ENCODE results near the gene RCN2. TPM values are rescaled to one million over a fixed set of nuclear protein-coding genes. Genes with fewer than 3 reads are reported as not detected.

Gene RCN2
- total RNA-seq, 3 donors from 2014 or later = 25.0 to 33.2 (median 31.9) TPM

DNA sequence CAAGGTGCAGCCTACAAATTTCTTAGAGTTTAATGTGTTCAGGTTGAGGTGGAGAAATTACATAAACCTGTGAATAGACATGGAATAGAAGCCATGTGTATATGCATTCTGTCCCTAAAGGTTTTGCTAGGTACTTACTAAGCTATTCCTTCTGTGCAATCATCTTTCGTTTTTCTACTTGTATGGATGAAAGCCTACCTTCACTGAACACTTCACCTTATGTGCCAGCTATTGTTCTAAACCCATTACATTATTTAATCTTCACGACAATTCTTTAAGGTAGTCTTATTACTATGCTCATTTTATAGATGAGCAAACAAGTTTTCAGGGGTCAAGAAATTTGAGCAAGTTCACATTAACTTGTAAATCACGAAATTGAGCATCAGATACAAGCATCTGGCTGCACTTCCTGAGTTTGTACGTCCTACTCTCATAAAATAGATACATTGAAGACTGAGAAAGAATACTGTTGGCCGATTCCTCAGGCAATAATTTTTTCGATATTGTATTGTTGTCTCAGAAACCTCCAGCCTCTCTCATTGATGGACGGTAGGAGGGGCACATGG lies 635 bp upstream of the RCN2 start:
- Histone ChIP-seq H3K36me3 (ENCODE audit: low read depth) (no peaks in the 10 kb centered on the region), H3K4me3 (peak overlapping the region; percentile 73), H3K9me3 (no peaks in the 10 kb centered on the region), H3K4me1 (ENCODE audit: low read depth) (peaks cover 11% of the 10 kb centered on the region)
- DNase-seq (no peak), ATAC-seq (peak; percentile 7)
- intact Hi-C loops (cut with DNase I, micrococcal nuclease) = no loop called here
- TF ChIP-seq, protein P1, sequence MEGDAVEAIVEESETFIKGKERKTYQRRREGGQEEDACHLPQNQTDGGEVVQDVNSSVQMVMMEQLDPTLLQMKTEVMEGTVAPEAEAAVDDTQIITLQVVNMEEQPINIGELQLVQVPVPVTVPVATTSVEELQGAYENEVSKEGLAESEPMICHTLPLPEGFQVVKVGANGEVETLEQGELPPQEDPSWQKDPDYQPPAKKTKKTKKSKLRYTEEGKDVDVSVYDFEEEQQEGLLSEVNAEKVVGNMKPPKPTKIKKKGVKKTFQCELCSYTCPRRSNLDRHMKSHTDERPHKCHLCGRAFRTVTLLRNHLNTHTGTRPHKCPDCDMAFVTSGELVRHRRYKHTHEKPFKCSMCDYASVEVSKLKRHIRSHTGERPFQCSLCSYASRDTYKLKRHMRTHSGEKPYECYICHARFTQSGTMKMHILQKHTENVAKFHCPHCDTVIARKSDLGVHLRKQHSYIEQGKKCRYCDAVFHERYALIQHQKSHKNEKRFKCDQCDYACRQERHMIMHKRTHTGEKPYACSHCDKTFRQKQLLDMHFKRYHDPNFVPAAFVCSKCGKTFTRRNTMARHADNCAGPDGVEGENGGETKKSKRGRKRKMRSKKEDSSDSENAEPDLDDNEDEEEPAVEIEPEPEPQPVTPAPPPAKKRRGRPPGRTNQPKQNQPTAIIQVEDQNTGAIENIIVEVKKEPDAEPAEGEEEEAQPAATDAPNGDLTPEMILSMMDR (IDR thresholded peaks at IDR 0.05) = no peak

DNA sequence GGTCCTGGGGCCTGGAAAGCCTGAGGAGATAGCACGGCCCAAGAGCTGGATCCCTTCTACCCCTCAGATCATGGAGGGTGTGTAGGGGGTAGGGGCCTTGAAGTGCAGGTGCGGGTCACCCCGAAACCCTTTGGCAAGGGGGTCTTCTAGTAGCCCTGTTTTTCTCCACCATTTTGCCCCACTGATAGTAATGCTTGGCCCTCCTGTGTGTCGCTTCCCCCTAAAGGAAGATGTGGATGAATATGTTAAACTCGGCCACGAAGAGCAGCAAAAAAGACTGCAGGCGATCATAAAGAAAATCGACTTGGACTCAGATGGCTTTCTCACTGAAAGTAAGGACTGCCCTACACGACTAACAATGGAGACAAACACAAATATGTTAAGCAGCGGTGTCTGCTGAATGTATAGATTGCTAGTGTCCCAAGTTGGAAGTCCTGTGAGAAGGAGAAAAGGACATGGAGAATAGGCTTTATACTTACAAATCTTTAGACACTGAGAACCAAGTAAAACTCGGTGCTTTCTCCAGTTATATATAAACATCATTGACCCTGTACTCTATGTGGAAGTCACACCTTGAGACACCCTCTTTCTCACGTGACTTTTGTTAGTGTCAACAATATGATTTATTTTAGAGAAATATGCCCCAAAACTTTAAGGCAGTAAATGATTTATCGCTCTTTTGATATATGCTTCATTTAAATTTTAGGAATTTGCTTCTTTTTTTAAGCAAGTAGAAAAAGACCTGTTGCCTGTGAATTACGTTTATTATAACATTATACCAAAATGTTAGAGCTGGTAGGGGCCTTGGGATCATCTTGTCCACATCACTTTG lies 802 bp downstream of the RCN2 start:
- ATAC-seq (no peak), DNase-seq (peak in 1 of 3 donors; percentile 21)
- intact Hi-C loops (cut with DNase I, micrococcal nuclease) = no loop called here
- H3K36me3 ChIP-seq (ENCODE audit: low read depth) = no peaks in the 10 kb centered on the region
- TF ChIP-seq, protein P1 (IDR thresholded peaks at IDR 0.05) = no peak
- peak overlapping the region; percentile 73 for H3K4me3 ChIP-seq
- H3K9me3 ChIP-seq = no peaks in the 10 kb centered on the region
- H3K4me1 ChIP-seq (ENCODE audit: low read depth) = peaks cover 11% of the 10 kb centered on the region

DNA sequence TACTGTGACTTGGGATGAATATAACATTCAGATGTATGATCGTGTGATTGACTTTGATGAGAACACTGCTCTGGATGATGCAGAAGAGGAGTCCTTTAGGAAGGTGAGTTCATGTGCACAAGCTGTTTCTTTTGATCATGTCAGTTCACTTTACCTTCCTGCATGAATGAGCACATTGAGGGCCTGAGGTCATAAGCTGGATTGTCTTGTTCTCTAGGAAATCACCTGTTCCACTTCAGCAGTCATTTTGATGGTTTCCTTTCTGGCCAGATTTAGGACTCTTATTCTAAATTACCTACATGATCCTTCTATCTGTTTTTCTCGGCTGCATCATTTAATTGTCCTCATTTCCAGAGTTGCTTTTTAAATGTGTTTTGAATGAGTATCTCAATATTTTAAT lies 4.1 kb downstream of the RCN2 start:
- ATAC-seq (no peak), DNase-seq (no peak)
- TF ChIP-seq, protein P1 (IDR thresholded peaks at IDR 0.05) = no peak
- intact Hi-C loops (cut with DNase I, micrococcal nuclease) = no loop called here
- no peak overlapping the region for H3K4me3 ChIP-seq
- H3K36me3 ChIP-seq (ENCODE audit: low read depth) = no peaks in the 10 kb centered on the region
- peaks cover 11% of the 10 kb centered on the region for H3K4me1 ChIP-seq (ENCODE audit: low read depth)
- no peaks in the 10 kb centered on the region for H3K9me3 ChIP-seq

DNA sequence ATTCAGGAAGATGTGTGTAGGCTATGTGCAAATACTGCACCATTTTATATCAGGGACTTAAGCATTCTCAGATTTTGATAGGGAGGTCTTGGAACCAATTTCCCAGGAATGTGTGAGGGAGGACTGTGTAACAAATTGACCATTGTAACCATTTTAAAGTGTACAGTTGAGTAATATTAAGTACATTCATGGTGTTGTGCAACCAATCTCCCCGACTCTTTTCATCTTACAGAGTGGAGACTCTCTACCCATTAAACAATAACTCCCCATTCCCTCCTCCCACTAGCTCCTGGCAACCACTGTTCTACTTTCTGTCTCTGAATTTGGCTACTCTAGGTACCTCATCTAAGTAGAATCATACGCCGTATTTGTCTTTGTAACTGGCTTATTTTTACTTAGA lies 5.1 kb downstream of the RCN2 start:
- Histone ChIP-seq H3K9me3 (no peaks in the 10 kb centered on the region), H3K36me3 (ENCODE audit: low read depth) (no peaks in the 10 kb centered on the region), H3K4me1 (ENCODE audit: low read depth) (peaks cover 11% of the 10 kb centered on the region), H3K4me3 (no peak overlapping the region)
- intact Hi-C loops (cut with DNase I, micrococcal nuclease) = no loop called here
- TF ChIP-seq, protein P1 (IDR thresholded peaks at IDR 0.05) = no peak
- no peak for ATAC-seq
- no peak for DNase-seq

DNA sequence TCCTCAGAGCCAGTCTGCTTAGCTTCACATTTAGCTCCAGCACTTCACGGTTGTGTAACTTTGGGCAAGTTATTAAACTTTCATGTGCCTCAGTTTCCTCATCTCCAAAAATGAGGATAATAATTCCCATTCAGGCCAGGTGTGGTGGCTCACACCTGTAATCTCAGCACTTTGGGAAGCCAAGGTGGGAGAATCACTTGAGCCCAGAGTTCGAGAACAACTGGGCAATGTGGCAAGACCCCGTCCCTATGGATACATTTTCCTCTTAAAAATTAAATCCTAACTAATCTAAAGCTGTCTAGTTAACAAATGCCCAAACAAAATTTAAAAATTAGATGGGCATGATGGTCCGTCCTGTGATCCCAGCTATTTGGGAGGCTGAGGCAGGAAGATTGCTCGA lies 7.2 kb downstream of the RCN2 start:
- Histone ChIP-seq H3K4me1 (ENCODE audit: low read depth) (no peaks in the 10 kb centered on the region), H3K4me3 (no peak overlapping the region), H3K9me3 (no peaks in the 10 kb centered on the region), H3K36me3 (ENCODE audit: low read depth) (no peaks in the 10 kb centered on the region)
- DNase-seq = no peak
- ATAC-seq = no peak
- TF ChIP-seq, protein P1 (IDR thresholded peaks at IDR 0.05) = no peak
- intact Hi-C loops (cut with DNase I, micrococcal nuclease) = no loop called here

All from mucosa of descending colon (tissue), 3 donors.